HG03558 (cell line): Measurements from ENCODE around the gene NUP88.
"Not testable (repeated sequence)": the region's sequence is repeated elsewhere in the genome, so short reads cannot be mapped to it uniquely, and the experiment has no call there.

Source experiments
- ATAC-seq: cut with Tn5 transposase; IDR thresholded peaks from one replicate; pipeline ENCODE4 v1.9.1; 2021; ENCODE audit warnings: moderate number of reproducible peaks; ENCODE audit not compliant: unreplicated experiment; ENCODE audit errors: extremely low read depth

The NUP88 gene

GRCh38 chr17:5419356-5419958, at the start of gene NUP88:
TSS of gene NUP88 (minus strand) at chr17:5419662. CDS start at chr17:5419650, 12 bp downstream.
- ATAC-seq: peak; percentile 61

GRCh38 chr17:5468075-5468473, 48.6 kb upstream of the NUP88 start:
- no peak for ATAC-seq

GRCh38 chr17:5467416-5467815, 48.0 kb upstream of the NUP88 start:
- ATAC-seq: no peak

- no peak for ATAC-seq
Observed at GRCh38 chr17:5466295-5466694, 46.8 kb upstream of the NUP88 start.

DNA sequence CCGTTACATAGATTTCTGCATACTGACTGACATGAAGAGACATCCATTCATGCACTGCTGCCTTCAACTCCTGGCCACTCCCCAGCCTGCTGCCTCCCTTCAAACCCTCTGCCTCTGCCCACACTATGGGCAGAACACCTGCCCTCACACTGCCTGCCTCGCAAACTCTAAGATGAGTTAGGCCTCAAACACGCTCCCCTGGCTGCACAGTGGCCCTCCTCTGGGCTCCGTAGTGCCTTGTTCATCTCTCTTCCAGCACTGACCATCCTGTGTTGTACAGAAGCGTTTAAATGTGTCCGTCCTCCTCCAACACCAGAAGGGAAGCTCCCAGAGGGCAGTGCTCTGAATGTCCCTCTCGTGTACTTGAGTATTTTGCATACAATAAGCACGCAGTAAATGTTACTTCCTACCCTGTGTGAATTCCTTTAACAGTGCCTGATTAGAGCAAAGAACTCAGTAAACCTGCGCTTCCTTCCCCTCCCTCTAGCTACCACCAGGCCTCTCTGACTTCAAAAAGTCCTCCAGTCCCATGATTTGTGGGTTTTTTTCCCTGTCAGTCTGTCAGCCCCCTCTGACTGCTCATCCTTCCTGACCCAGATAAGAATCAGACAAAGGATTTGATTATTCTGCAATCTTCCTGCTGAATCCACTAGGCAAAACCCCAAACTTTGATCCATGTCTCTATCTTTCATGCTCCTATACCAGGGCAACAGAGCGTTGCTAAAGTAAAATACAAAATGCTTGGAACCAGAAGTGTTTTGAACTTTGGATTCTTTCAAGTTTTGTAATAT, 45.5 kb upstream of the NUP88 start:
- ATAC-seq: no peak

GRCh38 chr17:5446786-5447185, 27.3 kb upstream of the NUP88 start:
- no peak for ATAC-seq

- ATAC-seq: no peak
Observed at GRCh38 chr17:5444209-5444608, 24.7 kb upstream of the NUP88 start.

- ATAC-seq: no peak
Observed at GRCh38 chr17:5443728-5444127, 24.3 kb upstream of the NUP88 start.

GRCh38 chr17:5439446-5439764, 19.9 kb upstream of the NUP88 start:
- no peak for ATAC-seq

DNA sequence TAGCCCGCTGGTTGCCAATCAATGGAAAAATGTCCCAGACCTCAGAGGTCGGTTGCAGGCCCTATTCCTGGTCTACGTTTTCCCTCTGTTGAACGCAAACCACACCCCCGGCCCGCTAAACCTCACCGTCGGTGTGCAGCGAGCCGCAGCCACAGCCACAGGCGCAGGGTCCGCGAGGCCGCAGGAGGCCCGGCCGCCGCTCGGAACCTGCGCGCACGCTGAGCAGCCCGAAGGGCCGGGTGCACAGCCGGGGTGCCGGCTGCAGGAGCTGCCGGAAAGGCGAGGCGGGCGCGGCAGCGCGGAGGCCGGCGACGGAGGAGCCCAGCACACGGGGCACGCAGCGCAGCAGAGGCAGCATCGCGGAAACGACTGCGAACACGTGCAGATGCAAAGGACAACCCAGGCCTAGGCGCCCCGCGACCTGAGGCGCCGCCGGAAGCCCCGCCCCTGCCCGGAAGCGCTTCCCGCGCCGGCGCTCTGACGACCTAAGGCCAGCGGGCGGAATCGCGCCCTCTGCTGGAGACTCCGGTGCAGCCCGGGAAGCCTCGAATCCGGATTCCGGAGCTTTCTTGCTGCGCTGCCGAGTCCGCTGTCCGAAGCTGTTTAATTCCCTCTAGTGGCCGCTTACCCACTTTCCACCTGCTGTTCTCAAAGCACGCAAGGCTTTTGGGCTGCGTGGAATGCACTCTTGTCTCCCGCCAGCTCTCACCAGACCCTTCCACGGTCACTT, 19.4 kb upstream of the NUP88 start, which contains the start of gene C1QBP:
Gene C1QBP, minus strand, starts transcription at position 440 of the 730 bp plus-strand sequence. Its CDS starts 82 bp downstream, at position 358.
- no peak for ATAC-seq

- no peak for ATAC-seq
Observed at GRCh38 chr17:5437721-5438317, 18.4 kb upstream of the NUP88 start.

DNA sequence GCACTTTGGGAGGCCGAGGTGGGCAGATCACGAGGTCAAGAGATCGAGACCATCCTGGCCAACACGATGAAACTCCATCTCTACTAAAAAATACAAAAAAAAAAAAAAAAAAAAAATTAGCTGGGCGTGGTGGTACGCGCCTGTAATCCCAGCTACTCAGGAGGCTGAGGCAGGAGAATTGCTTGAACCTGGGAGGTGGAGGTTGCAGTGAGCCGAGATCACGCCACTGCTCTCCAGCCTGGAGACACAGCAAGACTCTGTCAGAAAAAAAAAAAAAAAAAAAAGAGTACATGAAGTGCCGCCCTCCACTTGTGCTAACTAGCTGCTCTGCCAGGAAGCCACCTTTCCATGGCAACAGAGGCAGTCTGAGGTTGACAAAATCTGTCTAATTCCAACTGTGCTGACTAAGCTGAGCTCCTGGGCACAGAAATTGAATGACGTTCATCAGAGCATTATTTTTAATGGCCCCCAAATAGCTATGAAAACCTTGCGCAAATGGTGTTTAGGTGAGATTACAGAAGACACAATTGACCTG, 16.4 kb upstream of the NUP88 start:
- ATAC-seq: not testable (repeated sequence)

- ATAC-seq: no peak
Observed at GRCh38 chr17:5434984-5435383, 15.5 kb upstream of the NUP88 start.

GRCh38 chr17:5431949-5432556, 12.6 kb upstream of the NUP88 start:
- no peak for ATAC-seq

GRCh38 chr17:5431234-5431633, 11.8 kb upstream of the NUP88 start:
- ATAC-seq: not testable (repeated sequence)

DNA sequence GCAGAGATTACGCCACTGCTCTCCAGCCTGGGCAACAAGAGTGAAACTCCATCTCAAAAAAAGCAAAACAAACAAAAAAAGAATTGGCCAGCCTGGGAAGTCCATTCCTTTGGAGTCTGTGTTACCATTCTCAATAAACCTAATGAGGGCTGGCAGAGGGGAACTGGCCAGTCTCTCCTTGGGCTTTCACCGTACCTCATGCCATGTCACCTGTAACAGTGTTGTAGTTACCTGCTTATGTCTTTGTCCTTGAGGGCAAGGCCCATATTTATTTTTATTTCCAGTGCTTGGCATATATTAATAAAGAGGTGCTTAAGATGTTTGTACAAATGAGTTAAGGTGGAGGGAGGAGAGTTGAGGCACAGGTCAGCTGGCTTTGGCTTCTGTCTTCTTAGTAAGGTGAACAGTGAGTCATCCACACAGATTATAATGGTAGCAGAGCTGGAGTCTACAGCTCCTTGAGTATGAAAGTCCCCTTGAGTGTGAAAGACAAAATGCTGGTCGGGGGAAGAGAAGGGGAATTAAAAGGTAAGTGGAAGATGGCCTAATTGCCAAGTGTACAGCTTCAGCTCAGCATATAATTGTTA, 11.0 kb upstream of the NUP88 start:
- no peak for ATAC-seq

- no peak for ATAC-seq
Observed at GRCh38 chr17:5429191-5429887, 9.9 kb upstream of the NUP88 start.

- no peak for ATAC-seq
Observed at GRCh38 chr17:5425826-5426225, 6.4 kb upstream of the NUP88 start.

DNA sequence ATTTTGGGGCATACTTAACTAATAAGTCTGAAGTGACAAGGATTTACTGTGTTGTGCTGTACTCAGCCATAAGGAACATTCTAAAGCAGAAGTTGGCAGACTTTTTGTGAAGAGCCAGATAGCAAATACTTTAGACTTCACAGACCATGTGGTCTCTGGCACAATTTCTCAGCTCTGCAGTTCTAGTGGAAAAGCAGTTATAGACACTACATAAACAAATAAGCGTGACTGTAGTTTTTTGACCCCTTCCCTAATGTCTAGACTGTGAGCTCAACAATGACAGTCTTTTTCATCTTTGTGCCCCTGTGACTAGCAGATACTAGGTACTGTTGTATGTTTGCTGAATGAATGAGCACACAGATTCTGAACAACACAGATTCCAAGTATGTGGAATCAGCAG, 5.4 kb upstream of the NUP88 start:
- no peak for ATAC-seq
